ENCODE measurements around the gene CBARP. TPM values are rescaled to one million over a fixed set of nuclear protein-coding genes. Genes with fewer than 3 reads are reported as not detected.

Gene CBARP
- total and polyA plus RNA-seq, 2 of the 13 experiments (the other 11 are each of a cell fraction or from before 2014, with no cell fraction given) = 1.2 to 1.4 TPM

- no peak for TF ChIP-seq GLMP (CRISPR knock-in tag; IDR thresholded peaks at IDR 0.05; ENCODE audit: borderline replicate concordance)
- TF ChIP-seq ZEB1 (IDR thresholded peaks at IDR 0.05; ENCODE audit: insufficient replicate concordance, low read depth) = peak; percentile 29
- TF ChIP-seq ZBTB38 (CRISPR knock-in tag; IDR thresholded peaks at IDR 0.05) = peak; percentile 82; the same call in 1 of the 2 replicates
- TF ChIP-seq ATF6 (CRISPR knock-in tag; conservative IDR thresholded peaks at IDR 0.05) = 0 out of 2 replicates have a peak, but pooled peaks have one; percentile 21
- peak; percentile 73; the same call in 1 of the 2 replicates for TF ChIP-seq ETV5 (CRISPR knock-in tag; IDR thresholded peaks at IDR 0.05; ENCODE audit: borderline replicate concordance)
- TF ChIP-seq SSRP1 (CRISPR knock-in tag; IDR thresholded peaks at IDR 0.05) = no peak
- peak; percentile 86 for TF ChIP-seq MLX (CRISPR knock-in tag; IDR thresholded peaks at IDR 0.05)
- TF ChIP-seq ZBTB26 (CRISPR knock-in tag; IDR thresholded peaks at IDR 0.05; ENCODE audit: borderline replicate concordance) = no peak
- TF ChIP-seq AGO1 (IDR thresholded peaks at IDR 0.05; ENCODE audit: low read depth, low read length, poor library complexity, severe bottlenecking) = no peak
- no peak for TF ChIP-seq ZC3H4 (CRISPR knock-in tag; IDR thresholded peaks at IDR 0.05; ENCODE audit: borderline replicate concordance)
- TF ChIP-seq ZFY (CRISPR knock-in tag; IDR thresholded peaks at IDR 0.05) = 0 out of 2 replicates have a peak, but pooled peaks have one; percentile 32
- TF ChIP-seq CAMTA2 (CRISPR knock-in tag; IDR thresholded peaks at IDR 0.05; ENCODE audit: borderline replicate concordance) = peak; percentile 29; the same call in 1 of the 2 replicates
- TF ChIP-seq ZBTB2 (CRISPR knock-in tag; IDR thresholded peaks at IDR 0.05; ENCODE audit: low read depth) = no peak
- no peak for TF ChIP-seq DR1 (CRISPR knock-in tag; IDR thresholded peaks at IDR 0.05)
- no peak for TF ChIP-seq DNMT3B (CRISPR knock-in tag; conservative IDR thresholded peaks at IDR 0.05)
- TF ChIP-seq MAX (IDR thresholded peaks at IDR 0.05) = peak; percentile 50; the same call in 1 of the 2 replicates
- no peak for TF ChIP-seq SOX6 (IDR thresholded peaks at IDR 0.05)
- peak; percentile 44; the same call in 1 of the 2 replicates for TF ChIP-seq SOX6 (CRISPR knock-in tag; IDR thresholded peaks at IDR 0.05)
- TF ChIP-seq MXI1 (IDR thresholded peaks at IDR 0.05; ENCODE audit: borderline replicate concordance, low read depth, low read length) = peak; percentile 53; the same call in 1 of the 3 replicates
- peak; percentile 73; the same call in 1 of the 2 replicates for TF ChIP-seq ZNF607 (CRISPR knock-in tag; IDR thresholded peaks at IDR 0.05; ENCODE audit: borderline replicate concordance)
- TF ChIP-seq BCL6 (CRISPR knock-in tag; IDR thresholded peaks at IDR 0.05) = peak; percentile 41; the same call in 1 of the 2 replicates
- TF ChIP-seq GTF2F1 (IDR thresholded peaks at IDR 0.05; ENCODE audit: low read length) = no peak
- TF ChIP-seq ZFP82 (CRISPR knock-in tag; IDR thresholded peaks at IDR 0.05; ENCODE audit: borderline replicate concordance) = 0 out of 2 replicates have a peak, but pooled peaks have one; percentile 30
- TF ChIP-seq ZNF430 (CRISPR knock-in tag; IDR thresholded peaks at IDR 0.05) = no peak
Observed at GRCh38 chr19:1183543-1184172, 54.1 kb downstream of the CBARP start (continued).
